Astrocyte (in vitro differentiated cells and primary cell): ENCODE measurements around the gene SDE2. TPM values are rescaled to one million over a fixed set of nuclear protein-coding genes. Genes with fewer than 3 reads are reported as not detected.
"Not testable (repeated sequence)": the region's sequence is repeated elsewhere in the genome, so short reads cannot be mapped to it uniquely, and the experiment has no call there.

Experiments used
- DNase-seq: peaks from one replicate; pipeline ENCODE4 v3.0.0-alpha.2; 2010; ENCODE audit warnings: low read depth
- FAIRE-seq: peaks from 2 replicates; lab custom pipeline; 2011; peaks lifted over from hg19 to GRCh38; lab: Jason Lieb, UNC
- H2AFZ ChIP-seq: 2 replicates; pipeline ENCODE4 v1.6.0; 2012; ENCODE audit warnings: low read depth, low read length, inconsistent platforms
- H3K27ac ChIP-seq: 2 replicates; pipeline ENCODE4 v1.5.1; 2011; ENCODE audit warnings: low read depth, low read length, inconsistent platforms
- H3K27me3 ChIP-seq: 2 replicates; pipeline ENCODE4 v1.6.0; 2011; ENCODE audit warnings: low read length, inconsistent platforms; ENCODE audit not compliant: insufficient read depth
- H3K36me3 ChIP-seq: 2 replicates; pipeline ENCODE4 v1.5.1; 2011; ENCODE audit warnings: low read length, inconsistent platforms; ENCODE audit not compliant: insufficient read depth
- H3K4me1 ChIP-seq: 2 replicates; pipeline ENCODE4 v1.5.1; 2011; ENCODE audit warnings: low read length, inconsistent platforms; ENCODE audit not compliant: insufficient read depth
- H3K4me2 ChIP-seq: 2 replicates; pipeline ENCODE4 v1.6.0; 2012; ENCODE audit warnings: low read length, inconsistent platforms
- H3K4me3 ChIP-seq: 2 replicates; pipeline ENCODE4 v1.5.1; 2011; ENCODE audit warnings: low read depth, mild to moderate bottlenecking, low read length, inconsistent platforms; ENCODE audit not compliant: insufficient read depth
- H3K79me2 ChIP-seq: 2 replicates; pipeline ENCODE4 v1.6.0; 2012; ENCODE audit warnings: mild to moderate bottlenecking, low read length, inconsistent platforms; ENCODE audit not compliant: insufficient read depth
- H3K9ac ChIP-seq: 2 replicates; pipeline ENCODE4 v1.6.0; 2012; ENCODE audit warnings: mild to moderate bottlenecking, low read length, inconsistent platforms
- H3K9me3 ChIP-seq: 2 replicates; pipeline ENCODE4 v1.5.1; 2012; ENCODE audit warnings: low read depth, mild to moderate bottlenecking, low read length, inconsistent platforms; ENCODE audit not compliant: insufficient read depth
- H4K20me1 ChIP-seq: 2 replicates; pipeline ENCODE4 v1.6.0; 2012; ENCODE audit warnings: low read length, inconsistent platforms; ENCODE audit not compliant: insufficient read depth
- H3K27ac Mint-ChIP-seq: one replicate; pipeline ENCODE4 v1.8.0; 2021; ENCODE audit warnings: mild to moderate bottlenecking, mixed read lengths; ENCODE audit not compliant: unreplicated experiment
- H3K27me3 Mint-ChIP-seq: one replicate; pipeline ENCODE4 v1.8.0; 2021; ENCODE audit warnings: low read depth, mixed read lengths; ENCODE audit not compliant: unreplicated experiment
- H3K36me3 Mint-ChIP-seq: one replicate; pipeline ENCODE4 v1.8.0; 2021; ENCODE audit warnings: low read depth, mixed read lengths; ENCODE audit not compliant: unreplicated experiment
- H3K4me1 Mint-ChIP-seq: one replicate; pipeline ENCODE4 v1.8.0; 2021; ENCODE audit warnings: low read depth, mixed read lengths; ENCODE audit not compliant: unreplicated experiment
- H3K4me3 Mint-ChIP-seq: one replicate; pipeline ENCODE4 v1.8.0; 2021; ENCODE audit warnings: mild to moderate bottlenecking, moderate library complexity, mixed read lengths; ENCODE audit not compliant: unreplicated experiment
- H3K9me3 Mint-ChIP-seq: one replicate; pipeline ENCODE4 v1.8.0; 2021; ENCODE audit warnings: mild to moderate bottlenecking, mixed read lengths; ENCODE audit not compliant: unreplicated experiment
- CTCF ChIP-seq: IDR thresholded peaks from 2 replicates; pipeline ENCODE4 v1.5.1; 2011; ENCODE audit warnings: low read depth, mild to moderate bottlenecking, inconsistent platforms, low read length, moderate library complexity; ENCODE audit not compliant: insufficient read depth
- EZH2 ChIP-seq: IDR thresholded peaks from 2 replicates; pipeline ENCODE4 v1.6.1; 2012; ENCODE audit warnings: mild to moderate bottlenecking, low read length, inconsistent platforms; ENCODE audit not compliant: insufficient read depth
- total RNA-seq: library from RNA; stranded (reverse); gene quantifications from 2 replicates; pipeline ENCODE4 v1.2.1, GENCODE V29; 2021

The SDE2 gene
- total RNA-seq, 1 donor from 2014 or later = 25.3 TPM

- H3K27me3 Mint-ChIP-seq = peaks cover 11% of the 10 kb centered on the region
- no peaks in the 10 kb centered on the region for H3K36me3 Mint-ChIP-seq
- no peak overlapping the region for H3K4me2 ChIP-seq
- no peaks in the 10 kb centered on the region for H4K20me1 ChIP-seq
- no peaks in the 10 kb centered on the region for H3K4me1 ChIP-seq
- no peak for TF ChIP-seq CTCF
- no peak for TF ChIP-seq EZH2
- H3K9me3 ChIP-seq = no peaks in the 10 kb centered on the region
- no peak overlapping the region for H3K4me3 ChIP-seq
- H3K4me1 Mint-ChIP-seq = peaks cover 6% of the 10 kb centered on the region
- H3K27ac ChIP-seq = no peak overlapping the region
- H3K9me3 Mint-ChIP-seq = peaks cover 1% of the 10 kb centered on the region
- no peak overlapping the region for H3K9ac ChIP-seq
- FAIRE-seq (no peak), DNase-seq (no peak)
- H3K27ac Mint-ChIP-seq = no peak overlapping the region
- H2AFZ ChIP-seq = no peak overlapping the region
- no peak overlapping the region for H3K4me3 Mint-ChIP-seq
- H3K27me3 ChIP-seq = no peaks in the 10 kb centered on the region
- H3K36me3 ChIP-seq = no peaks in the 10 kb centered on the region
- H3K79me2 ChIP-seq = no peaks in the 10 kb centered on the region
Observed at GRCh38 chr1:225940385-225941151, 58.6 kb downstream of the SDE2 start.

GRCh38 chr1:225939939-225940310, 59.2 kb downstream of the SDE2 start:
- not testable (repeated sequence) for H3K36me3 ChIP-seq, H4K20me1 ChIP-seq, H2AFZ ChIP-seq, H3K27me3 ChIP-seq, H3K4me3 ChIP-seq, DNase-seq, H3K4me3 Mint-ChIP-seq, H3K36me3 Mint-ChIP-seq, H3K4me1 Mint-ChIP-seq, H3K27ac ChIP-seq, H3K79me2 ChIP-seq, H3K9ac ChIP-seq, FAIRE-seq, H3K9me3 Mint-ChIP-seq, H3K4me1 ChIP-seq, H3K9me3 ChIP-seq, H3K4me2 ChIP-seq, H3K27ac Mint-ChIP-seq
- peaks cover 11% of the 10 kb centered on the region for H3K27me3 Mint-ChIP-seq

- DNase-seq, H3K4me1 ChIP-seq, H3K9me3 ChIP-seq, H3K27ac ChIP-seq, H3K4me1 Mint-ChIP-seq, H2AFZ ChIP-seq, H3K79me2 ChIP-seq, H3K4me3 Mint-ChIP-seq, H3K36me3 Mint-ChIP-seq, H4K20me1 ChIP-seq, H3K27me3 Mint-ChIP-seq, FAIRE-seq, H3K9ac ChIP-seq, H3K4me3 ChIP-seq, H3K4me2 ChIP-seq, H3K27me3 ChIP-seq, H3K36me3 ChIP-seq, H3K9me3 Mint-ChIP-seq, H3K27ac Mint-ChIP-seq: not testable (repeated sequence)
- peak; percentile 5 for TF ChIP-seq EZH2
Observed at GRCh38 chr1:225939097-225939938, 59.8 kb downstream of the SDE2 start.
